OCI-LY3 (cell line): Measurements from ENCODE around the gene MAT2B.

Experiments
- EZH2phosphoT487 ChIP-seq: fragments of 200-600 bp; shearing (Covaris generic); IDR thresholded peaks from 2 replicates; pipeline ENCODE4 v1.6.1; 2018; ENCODE audit warnings: antibody characterized with exemption, mixed run types, low read depth
- TF ChIP-seq, protein P1 (sequence below): fragments of 200-600, 300-600 bp; sonication (generic); IDR thresholded peaks from 2 replicates; pipeline ENCODE4 v1.5.1; 2014; ENCODE audit warnings: antibody characterized with exemption, low read length, low read depth

DNA sequence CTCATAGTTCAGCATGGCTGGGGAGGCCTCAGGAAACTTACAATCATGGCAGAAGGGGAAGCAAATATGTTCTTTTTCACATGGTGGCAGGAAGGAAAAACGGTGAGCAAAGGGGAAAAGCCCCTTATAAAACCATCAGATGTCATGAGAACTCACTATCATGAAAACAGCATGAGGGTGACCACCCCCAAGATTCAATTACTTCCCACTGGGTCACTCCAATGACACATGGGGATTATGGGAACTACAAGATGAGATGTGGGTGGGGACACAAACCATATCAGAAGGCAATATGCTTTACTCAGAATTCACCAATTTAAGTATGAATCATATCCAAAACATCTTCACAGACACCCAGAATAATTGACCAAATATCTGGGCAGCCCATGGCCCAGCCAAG is 19.7 kb downstream of the MAT2B start:
- TF ChIP-seq, protein P1, sequence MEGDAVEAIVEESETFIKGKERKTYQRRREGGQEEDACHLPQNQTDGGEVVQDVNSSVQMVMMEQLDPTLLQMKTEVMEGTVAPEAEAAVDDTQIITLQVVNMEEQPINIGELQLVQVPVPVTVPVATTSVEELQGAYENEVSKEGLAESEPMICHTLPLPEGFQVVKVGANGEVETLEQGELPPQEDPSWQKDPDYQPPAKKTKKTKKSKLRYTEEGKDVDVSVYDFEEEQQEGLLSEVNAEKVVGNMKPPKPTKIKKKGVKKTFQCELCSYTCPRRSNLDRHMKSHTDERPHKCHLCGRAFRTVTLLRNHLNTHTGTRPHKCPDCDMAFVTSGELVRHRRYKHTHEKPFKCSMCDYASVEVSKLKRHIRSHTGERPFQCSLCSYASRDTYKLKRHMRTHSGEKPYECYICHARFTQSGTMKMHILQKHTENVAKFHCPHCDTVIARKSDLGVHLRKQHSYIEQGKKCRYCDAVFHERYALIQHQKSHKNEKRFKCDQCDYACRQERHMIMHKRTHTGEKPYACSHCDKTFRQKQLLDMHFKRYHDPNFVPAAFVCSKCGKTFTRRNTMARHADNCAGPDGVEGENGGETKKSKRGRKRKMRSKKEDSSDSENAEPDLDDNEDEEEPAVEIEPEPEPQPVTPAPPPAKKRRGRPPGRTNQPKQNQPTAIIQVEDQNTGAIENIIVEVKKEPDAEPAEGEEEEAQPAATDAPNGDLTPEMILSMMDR, result no peak
- TF ChIP-seq EZH2phosphoT487, result no peak
